Adrenal gland (tissue), 5 donors: ENCODE results near the gene ASPG.
"Not testable (repeated sequence)": the region's sequence is repeated elsewhere in the genome, so short reads cannot be mapped to it uniquely, and the experiment has no call there.

Experiments
- CTCF ChIP-seq, 6 experiments: fragments of 450-650 bp in 4 of 6; fragments of 200-600 bp in 2 of 6; sonication (generic) in 1 of 6; IDR thresholded peaks; 1 replicate in 5 of 6; 2 replicates in 1 of 6; pipeline versions ENCODE4 v1.5.1 to v1.8.0; 2016 to 2021; ENCODE audit warnings: antibody characterized with exemption in 6 of 6, mild to moderate bottlenecking in 2 of 6, moderate library complexity in 1 of 6
- POLR2A ChIP-seq, 2 donors: fragments of 450-650 bp; IDR thresholded peaks; one replicate each; pipeline ENCODE4 v1.6.1; 2017; ENCODE audit warnings: antibody characterized with exemption in 2 of 2, mild to moderate bottlenecking in 2 of 2, moderate library complexity in 1 of 2
- donor health status: DM: no; HTN: no; CAD: no.

- TF ChIP-seq CTCF, POLR2A (IDR thresholded peaks at IDR 0.05): not testable (repeated sequence)
These were observed 67.9 kb downstream of the ASPG start for GRCh38 chr14:104153394-104153755.
